Tongue (tissue), 2 donors: Measurements from ENCODE around the gene NCS1. TPM values are rescaled to one million over a fixed set of nuclear protein-coding genes. Genes with fewer than 3 reads are reported as not detected.
A peak's percentile ranks its signal among the peaks of the same experiment; 100 is the strongest.

Source experiments
- DNase-seq: peaks from one replicate; pipeline ENCODE4 v3.0.0-alpha.2; 2015
- total RNA-seq: library from RNA; depleted of rRNA; stranded (reverse); fragments of >200 nt; gene quantifications from one replicate; pipeline ENCODE4 v1.2.3, GENCODE V29; 2014

Gene NCS1
- total RNA-seq, 1 donor from 2014 or later, result 20.2 TPM

- DNase-seq, result no peak
Observed at GRCh38 chr9:130195638-130196037, 23.4 kb downstream of the NCS1 start.

GRCh38 chr9:130196643-130197042, 24.4 kb downstream of the NCS1 start:
- peak; percentile 41 for DNase-seq

- no peak for DNase-seq
Observed at GRCh38 chr9:130197386-130197785, 25.2 kb downstream of the NCS1 start.

- DNase-seq, result no peak
Observed at GRCh38 chr9:130197888-130198287, 25.7 kb downstream of the NCS1 start.

DNA sequence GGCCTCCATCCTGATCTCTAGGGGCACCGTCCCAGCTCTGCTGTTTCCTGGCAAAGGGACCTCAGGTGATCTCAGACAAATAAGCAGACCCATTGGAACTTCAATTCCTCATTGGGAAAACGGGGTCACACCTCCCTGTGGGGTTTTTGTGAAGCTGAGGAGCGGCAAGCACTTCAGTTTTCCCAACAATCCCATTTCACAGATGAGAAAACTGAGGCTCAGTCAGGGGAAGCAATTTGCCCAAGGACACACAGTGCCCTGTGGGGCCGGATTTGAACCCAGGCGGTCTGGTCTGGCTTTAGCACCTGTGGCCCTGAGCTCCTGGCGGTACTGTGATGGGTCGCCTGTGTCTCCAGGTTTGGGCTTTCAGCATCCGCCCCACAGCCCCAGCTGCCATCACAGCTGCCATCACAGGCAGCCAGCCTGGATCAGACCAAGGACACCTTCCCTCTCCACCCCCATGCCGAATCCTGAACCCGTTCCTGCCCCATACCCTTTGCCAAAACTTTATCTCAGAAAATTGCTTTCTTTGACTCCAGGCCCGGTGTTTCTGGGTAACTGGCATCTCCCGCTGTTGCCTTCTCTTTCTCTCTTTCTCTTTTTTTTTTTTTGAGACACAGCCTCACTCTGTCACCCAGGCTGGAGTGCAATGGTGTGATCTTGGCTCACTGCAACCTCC, 26.4 kb downstream of the NCS1 start:
- DNase-seq, result peak; percentile 55

DNA sequence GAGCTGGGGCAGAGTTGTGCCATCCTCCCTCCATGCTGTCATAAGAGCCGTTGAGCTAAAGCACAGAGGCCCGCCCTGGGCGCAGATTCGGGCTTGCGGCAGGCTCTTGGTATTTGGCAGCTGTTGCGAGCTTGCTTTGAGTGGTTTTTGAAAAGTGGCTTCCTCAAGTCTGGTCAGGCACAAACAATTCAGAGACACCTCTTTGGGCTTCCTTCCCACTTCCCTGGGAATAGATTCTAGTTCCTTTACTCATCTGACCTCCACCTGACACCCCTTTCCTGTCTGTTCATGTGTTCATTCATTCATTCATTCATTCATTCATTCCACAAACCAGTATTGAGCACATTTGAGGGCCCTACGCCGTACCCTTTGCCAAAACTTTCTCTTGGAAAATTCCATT, 27.4 kb downstream of the NCS1 start:
- DNase-seq, result peak; percentile 84

GRCh38 chr9:130200038-130200849, 28.0 kb downstream of the NCS1 start:
- peak; percentile 49 for DNase-seq

GRCh38 chr9:130201399-130201873, 29.2 kb downstream of the NCS1 start:
- no peak for DNase-seq

- DNase-seq, result no peak
Observed at GRCh38 chr9:130201974-130202373, 29.8 kb downstream of the NCS1 start.

DNA sequence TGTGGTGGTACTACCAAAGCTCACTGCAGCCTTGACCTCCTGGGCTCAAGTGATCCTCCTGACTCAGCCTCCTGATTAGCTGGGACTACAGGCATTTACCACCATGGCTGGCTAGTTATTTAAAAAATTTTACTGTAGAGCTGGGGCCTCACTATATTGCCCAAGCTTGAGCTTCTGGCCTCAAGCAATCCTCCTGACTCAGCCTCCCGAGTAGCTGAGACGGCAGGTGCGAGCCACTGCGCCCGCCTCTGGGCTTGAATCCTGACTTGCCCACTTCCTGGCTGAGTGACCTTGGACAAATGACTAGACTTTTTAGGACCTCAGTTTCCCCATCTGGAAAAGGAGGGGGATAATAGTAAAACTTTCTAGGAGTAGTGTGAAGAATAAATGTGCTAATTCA, 32.1 kb downstream of the NCS1 start:
- no peak for DNase-seq

- no peak for DNase-seq
Observed at GRCh38 chr9:130204959-130205358, 32.8 kb downstream of the NCS1 start.

DNA sequence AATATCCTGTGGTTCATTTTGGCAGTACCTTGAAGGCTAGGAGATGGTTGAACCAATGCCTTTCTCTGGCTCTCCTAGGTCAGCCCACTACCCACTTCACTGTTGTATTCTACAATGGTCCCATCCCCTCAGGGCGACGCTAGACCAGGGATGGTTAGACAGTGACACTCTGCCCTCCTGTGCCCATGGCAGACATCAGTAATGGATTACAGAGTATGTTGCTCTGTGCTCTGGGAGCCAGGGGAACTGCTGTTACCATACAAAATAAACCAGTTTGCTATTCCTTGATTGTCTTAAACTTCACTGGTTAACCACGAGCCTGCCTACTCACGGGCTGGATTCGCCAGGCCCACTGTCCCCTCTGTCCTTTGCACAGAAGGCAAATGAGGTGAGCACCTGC, 33.7 kb downstream of the NCS1 start:
- no peak for DNase-seq

DNA sequence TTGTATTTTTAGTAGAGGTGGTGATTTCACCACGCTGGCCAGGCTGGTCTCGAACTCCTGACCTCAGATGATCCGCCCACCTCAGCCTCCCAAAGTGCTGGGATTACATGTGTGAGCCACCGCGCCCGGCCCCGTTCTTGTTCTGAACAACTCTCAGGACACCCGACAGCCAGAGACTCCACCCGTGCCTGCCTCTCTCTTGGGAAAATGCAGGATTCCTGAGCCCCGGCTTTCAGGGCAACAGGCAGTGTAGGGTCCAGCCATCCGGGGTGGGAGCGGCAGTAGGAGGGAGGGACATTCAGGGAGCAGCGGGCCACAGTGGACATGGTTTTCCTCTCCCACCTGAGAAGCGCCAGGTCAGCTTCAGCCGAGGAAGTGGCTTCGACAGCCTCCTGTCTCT, 34.4 kb downstream of the NCS1 start:
- no peak for DNase-seq

DNA sequence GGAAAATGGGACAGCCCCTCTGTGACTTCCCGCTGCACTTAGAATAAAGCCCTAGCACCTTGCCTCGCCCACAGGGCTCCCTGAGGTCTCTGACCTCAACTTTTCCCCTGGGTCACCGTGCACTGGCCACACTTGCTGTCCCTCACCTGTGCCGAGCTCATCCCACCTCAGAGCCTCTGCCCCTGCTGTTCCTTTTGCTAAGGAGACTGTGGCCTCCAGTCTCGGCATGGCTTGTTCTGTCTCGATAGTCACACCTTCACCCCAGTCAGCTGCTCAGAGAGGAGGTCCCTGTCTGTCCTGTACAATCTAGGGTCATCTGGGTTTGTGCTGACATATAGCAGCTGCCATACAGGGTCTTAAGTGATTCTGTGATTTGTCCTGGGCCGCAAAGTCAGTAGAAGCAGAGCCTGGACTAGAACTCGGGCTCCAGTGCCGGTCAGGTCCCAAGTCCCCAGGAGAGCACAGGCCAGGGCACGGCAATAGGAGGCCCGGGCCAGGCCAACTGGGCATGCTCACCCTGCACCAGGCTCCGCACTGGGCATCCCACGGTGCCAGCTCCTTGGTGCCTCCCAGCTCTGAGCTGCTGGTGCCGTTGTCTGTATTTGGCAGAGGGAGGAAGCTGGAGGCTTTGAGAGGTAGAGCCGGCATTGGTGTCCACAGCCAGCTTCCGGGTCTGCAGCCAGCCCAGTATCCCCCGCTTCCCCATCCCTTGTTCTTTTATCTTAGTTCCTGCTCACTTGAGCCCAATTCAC, 35.2 kb downstream of the NCS1 start:
- no peak for DNase-seq

DNA sequence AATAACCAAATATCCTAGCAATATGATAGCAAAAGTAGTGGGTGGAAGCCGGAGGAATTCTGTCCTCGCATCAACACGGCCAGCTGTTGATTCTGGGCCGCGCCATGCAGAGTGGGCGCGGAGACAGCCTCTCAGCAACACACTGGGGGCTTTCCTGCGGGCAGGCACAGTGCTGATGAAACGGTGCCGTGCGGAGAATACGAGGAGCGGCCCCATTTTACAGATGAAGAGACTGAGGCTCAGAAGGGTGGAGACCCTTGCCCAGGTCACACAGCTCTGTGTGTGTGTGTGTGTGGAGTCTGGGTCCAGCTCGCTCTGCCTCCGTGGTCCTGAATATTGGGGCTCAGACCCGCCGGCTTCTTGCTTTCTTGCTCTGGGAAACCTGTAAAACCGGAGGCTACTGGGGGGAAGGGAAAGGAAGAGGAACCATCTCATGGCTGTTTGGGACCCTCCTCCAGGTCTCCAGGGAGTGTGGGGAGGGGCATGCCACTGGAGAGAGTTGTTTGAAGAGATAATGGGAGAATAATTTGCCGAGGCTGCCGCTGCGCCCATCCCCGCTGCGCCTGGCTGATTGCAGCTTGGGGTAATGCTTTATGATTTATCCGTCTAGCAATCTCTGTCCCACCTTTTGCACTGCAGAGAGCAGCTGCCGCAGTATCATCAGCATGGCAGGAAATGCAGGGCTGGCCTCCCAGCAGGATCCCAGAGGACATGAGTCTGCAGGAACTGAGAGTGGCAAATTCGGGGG, 36.6 kb downstream of the NCS1 start:
- peak; percentile 50 for DNase-seq

- no peak for DNase-seq
Observed at GRCh38 chr9:130209422-130209821, 37.2 kb downstream of the NCS1 start.

- DNase-seq, result no peak
Observed at GRCh38 chr9:130211548-130212226, 39.5 kb downstream of the NCS1 start.

- DNase-seq, result peak; percentile 56
Observed at GRCh38 chr9:130212543-130213297, 40.5 kb downstream of the NCS1 start.

DNA sequence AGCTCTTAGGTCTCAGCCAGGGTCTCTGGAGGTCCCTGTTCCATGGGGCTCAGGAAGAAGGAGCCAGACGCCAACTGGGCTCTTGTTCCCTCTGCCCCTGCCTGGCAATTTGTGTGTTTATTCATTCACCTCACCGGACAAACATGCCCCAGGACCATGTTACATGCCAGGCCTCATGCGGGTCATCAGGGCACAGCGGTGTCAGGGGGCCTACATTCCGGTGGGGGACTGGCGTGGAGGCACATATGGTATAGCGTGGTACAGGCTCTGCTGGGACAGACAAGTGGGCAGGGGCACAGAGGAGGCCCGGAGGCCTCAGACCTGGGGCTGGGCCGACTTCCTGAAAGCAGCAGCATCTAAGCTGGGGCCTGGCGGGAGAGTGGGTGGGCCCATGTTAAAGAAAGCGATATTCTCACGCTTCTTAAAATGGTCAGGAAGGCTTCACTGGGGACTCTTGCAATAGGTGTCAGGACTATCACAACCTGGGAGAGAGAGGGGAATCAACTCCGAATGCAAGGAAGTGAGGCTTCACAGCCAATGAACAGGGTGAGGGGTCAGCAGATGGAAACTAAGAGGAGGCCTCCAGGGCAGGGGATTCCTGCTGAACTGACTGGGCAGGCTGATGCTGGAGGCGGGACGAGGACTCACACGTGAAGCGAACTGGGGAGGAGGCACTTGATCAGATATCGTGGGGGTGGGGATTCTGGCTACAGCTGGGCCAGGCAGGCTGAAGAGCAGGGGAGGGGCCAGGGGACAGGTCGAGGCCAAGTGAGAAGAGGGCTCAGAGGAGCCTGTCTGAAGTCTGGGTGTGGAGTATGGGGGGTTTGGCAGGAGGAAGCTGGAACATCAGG, 41.9 kb downstream of the NCS1 start:
- peak; percentile 91 for DNase-seq
